ENCODE data around the gene PRKAR2B.
"Not testable (repeated sequence)": the region's sequence is repeated elsewhere in the genome, so short reads cannot be mapped to it uniquely, and the experiment has no call there.

Gene PRKAR2B

GRCh38 chr7:107029061-107029763 is 15.3 kb upstream of the PRKAR2B start:
- DNase-seq = no peak

GRCh38 chr7:107029764-107030286 is 14.7 kb upstream of the PRKAR2B start:
- DNase-seq = no peak

- DNase-seq = no peak
Observed at GRCh38 chr7:107032050-107032449, 12.5 kb upstream of the PRKAR2B start.

GRCh38 chr7:107032720-107033438 is 11.6 kb upstream of the PRKAR2B start:
- DNase-seq = no peak

GRCh38 chr7:107034553-107034952 is 10.0 kb upstream of the PRKAR2B start:
- no peak for DNase-seq

GRCh38 chr7:107035446-107035845 is 9.1 kb upstream of the PRKAR2B start:
- no peak for DNase-seq

GRCh38 chr7:107036535-107036934 is 8.0 kb upstream of the PRKAR2B start:
- DNase-seq = no peak

GRCh38 chr7:107037717-107038603 is 6.5 kb upstream of the PRKAR2B start:
- no peak for DNase-seq

- no peak for DNase-seq
Observed at GRCh38 chr7:107039199-107039900, 5.2 kb upstream of the PRKAR2B start.

- no peak for DNase-seq
Observed at GRCh38 chr7:107041097-107041496, 3.4 kb upstream of the PRKAR2B start.

GRCh38 chr7:107041764-107042163 is 2.7 kb upstream of the PRKAR2B start:
- not testable (repeated sequence) for DNase-seq

- DNase-seq = not testable (repeated sequence)
Observed at GRCh38 chr7:107042326-107042910, 2.1 kb upstream of the PRKAR2B start.

GRCh38 chr7:107043491-107043890 is 1.0 kb upstream of the PRKAR2B start:
- no peak for DNase-seq

- no peak for DNase-seq
Observed at GRCh38 chr7:107043921-107044346, 571 bp upstream of the PRKAR2B start.

GRCh38 chr7:107045195-107045960 is 873 bp downstream of the PRKAR2B start:
- no peak for DNase-seq

- DNase-seq = no peak
Observed at GRCh38 chr7:107045980-107046379, 1.5 kb downstream of the PRKAR2B start.

GRCh38 chr7:107046491-107047259 is 2.2 kb downstream of the PRKAR2B start:
- DNase-seq = no peak

- no peak for DNase-seq
Observed at GRCh38 chr7:107047902-107048782, 3.6 kb downstream of the PRKAR2B start.

- no peak for DNase-seq
Observed at GRCh38 chr7:107048783-107049418, 4.4 kb downstream of the PRKAR2B start.
